ENCODE results near the gene EFNA1. TPM values are rescaled to one million over a fixed set of nuclear protein-coding genes. Genes with fewer than 3 reads are reported as not detected.

Gene EFNA1
- total and polyA plus RNA-seq, 7 donors: 15.5 to 112 (median 22.5) TPM

- Histone ChIP-seq H3K27me3 (peaks cover under 1 to 11% (median under 1%) of the 10 kb centered on the region in 3 donors), H3K36me3 (peaks cover 7 to 21% (median 14%) of the 10 kb centered on the region in 4 donors), H3K4me1 (peaks cover 0 to 38% (median 30%) of the 10 kb centered on the region in 4 donors), H3K27ac (no peak overlapping the region), H3K9me3 (no peaks in the 10 kb centered on the region), H3K4me3 (no peak overlapping the region)
- no peak for DNase-seq
- no peak for TF ChIP-seq POLR2AphosphoS5 (IDR thresholded peaks at IDR 0.05)
- no peak for TF ChIP-seq EP300 (IDR thresholded peaks at IDR 0.05)
- no peak for TF ChIP-seq CTCF (IDR thresholded peaks at IDR 0.05)
- TF ChIP-seq POLR2A (IDR thresholded peaks at IDR 0.05): no peak
- WGBS, 2 donors: 84 to 90% methylated on average over 10 of the region's 10 CpGs
- intact Hi-C loops (cut with DNase I): loop anchor here (1.0 to 5.0 kb wide), 2 partner anchors 41 to 77 kb away; partner anchors contain the start of gene EFNA1
Measured at GRCh38 chr1:155168456-155169210, 41.0 kb downstream of the EFNA1 start.

GRCh38 chr1:155169541-155169940 lies 41.9 kb downstream of the EFNA1 start:
- H3K36me3 ChIP-seq: peaks cover 7 to 21% (median 14%) of the 10 kb centered on the region in 4 donors
- peaks cover 9 to 20% (median 10%) of the 10 kb centered on the region in 3 donors for H3K27me3 ChIP-seq
- TF ChIP-seq CTCF (IDR thresholded peaks at IDR 0.05) (no peak), POLR2AphosphoS5 (IDR thresholded peaks at IDR 0.05) (no peak), POLR2A (IDR thresholded peaks at IDR 0.05) (no peak), EP300 (IDR thresholded peaks at IDR 0.05) (no peak)
- no peak overlapping the region for H3K27ac ChIP-seq
- no peaks in the 10 kb centered on the region for H3K9me3 ChIP-seq
- intact Hi-C loops (cut with DNase I): loop anchor here (5.0 kb wide), 1 partner anchor 42 kb away; the partner anchor contains the start of gene EFNA1
- WGBS, 2 donors: 85 to 88% methylated on average over 5 of the region's 5 CpGs
- no peak for DNase-seq
- H3K4me1 ChIP-seq: peaks cover 0 to 47% (median 34%) of the 10 kb centered on the region in 4 donors
- no peak overlapping the region for H3K4me3 ChIP-seq

- no peak overlapping the region for H3K27ac ChIP-seq
- intact Hi-C loops (cut with DNase I): loop anchor here (5.0 kb wide), 2 partner anchors 33 to 57 kb away; partner anchors contain the start of gene SLC50A1
- no peak for TF ChIP-seq CTCF (IDR thresholded peaks at IDR 0.05)
- peaks cover 0 to 49% (median 35%) of the 10 kb centered on the region in 4 donors for H3K4me1 ChIP-seq
- no peak for DNase-seq
- no peaks in the 10 kb centered on the region for H3K9me3 ChIP-seq
- peaks cover 12 to 27% (median 17%) of the 10 kb centered on the region in 3 donors for H3K27me3 ChIP-seq
- peaks cover 7 to 21% (median 14%) of the 10 kb centered on the region in 4 donors for H3K36me3 ChIP-seq
- 91 to 93% methylated on average over 2 of the region's 2 CpGs for WGBS, 2 donors
- H3K4me3 ChIP-seq: no peak overlapping the region
Measured at GRCh38 chr1:155170101-155170785, 42.6 kb downstream of the EFNA1 start.

GRCh38 chr1:155170806-155171205 lies 43.1 kb downstream of the EFNA1 start:
- peaks cover 0 to 49% (median 35%) of the 10 kb centered on the region in 4 donors for H3K4me1 ChIP-seq
- H3K36me3 ChIP-seq: peaks cover 7 to 21% (median 14%) of the 10 kb centered on the region in 4 donors
- no peak overlapping the region for H3K4me3 ChIP-seq
- no peak overlapping the region for H3K27ac ChIP-seq
- intact Hi-C loops (cut with DNase I): loop anchor here (5.0 kb wide), 2 partner anchors 34 to 56 kb away; partner anchors contain the start of gene SLC50A1
- WGBS, 2 donors: 93 to 97% methylated on average over 7 of the region's 7 CpGs
- peaks cover 12 to 33% (median 20%) of the 10 kb centered on the region in 3 donors for H3K27me3 ChIP-seq
- TF ChIP-seq EP300 (IDR thresholded peaks at IDR 0.05): no peak
- TF ChIP-seq POLR2A (IDR thresholded peaks at IDR 0.05): no peak
- TF ChIP-seq POLR2AphosphoS5 (IDR thresholded peaks at IDR 0.05): no peak
- TF ChIP-seq CTCF (IDR thresholded peaks at IDR 0.05): no peak
- H3K9me3 ChIP-seq: no peaks in the 10 kb centered on the region
- DNase-seq: no peak

Data from sigmoid colon (tissue), 7 donors.